Gastrocnemius medialis (tissue), 4 donors: Measurements from ENCODE around the gene GIPC1. TPM values are rescaled to one million over a fixed set of nuclear protein-coding genes. Genes with fewer than 3 reads are reported as not detected.
A peak's percentile ranks its signal among the peaks of the same experiment; 100 is the strongest.

Experiments
- ATAC-seq, 2 donors: fragments of 150-250 bp; one replicate each; pipeline ENCODE4 v1.9.1; 2016
- DNase-seq, 2 donors: peaks; one replicate each; pipeline ENCODE4 v3.0.0-alpha.2; 2019
- H3K27ac ChIP-seq, 4 donors: fragments of 200-600 bp; sonication (generic); 1 replicate in 1 of 4; 2 replicates in 3 of 4; pipeline ENCODE4 v1.5.1; 2016 to 2018; ENCODE audit warnings: mild to moderate bottlenecking in 2 of 4, moderate library complexity in 1 of 4
- H3K27me3 ChIP-seq, 3 donors: fragments of 200-600 bp; sonication (generic) in 2 of 3; 1 replicate in 1 of 3; 2 replicates in 2 of 3; pipeline versions ENCODE4 v1.5.1 to v1.6.0; 2016 to 2019; ENCODE audit warnings: mild to moderate bottlenecking in 1 of 3, moderate library complexity in 1 of 3
- H3K36me3 ChIP-seq, 2 donors: fragments of 200-600 bp; sonication (generic) in 1 of 2; one replicate each; pipeline ENCODE4 v1.5.1; 2017 to 2018
- H3K4me1 ChIP-seq, 2 donors: fragments of 200-600 bp; sonication (generic) in 1 of 2; one replicate each; pipeline ENCODE4 v1.5.1; 2016 to 2017; ENCODE audit warnings: mild to moderate bottlenecking in 2 of 2
- H3K4me3 ChIP-seq, 4 donors: fragments of 200-600 bp; sonication (generic) in 3 of 4; 1 replicate in 1 of 4; 2 replicates in 3 of 4; pipeline ENCODE4 v1.5.1; 2016 to 2019; ENCODE audit warnings: mild to moderate bottlenecking in 2 of 4
- H3K9me3 ChIP-seq, 3 donors: fragments of 200-600 bp; sonication (generic) in 2 of 3; 1 replicate in 1 of 3; 2 replicates in 2 of 3; pipeline ENCODE4 v1.5.1; 2016 to 2019
- CTCF ChIP-seq, 5 experiments: fragments of 450-650 bp in 3 of 5; fragments of 200-600 bp in 2 of 5; sonication (generic) in 2 of 5; IDR thresholded peaks in 4 of 5; conservative IDR thresholded peaks in 1 of 5; 1 replicate in 4 of 5; 2 replicates in 1 of 5; pipeline ENCODE4 v1.5.1; 2016 to 2019; ENCODE audit warnings: antibody characterized with exemption in 5 of 5, mild to moderate bottlenecking in 3 of 5, moderate library complexity in 3 of 5
- POLR2A ChIP-seq, 2 donors: fragments of 450-650 bp; IDR thresholded peaks; one replicate each; pipeline ENCODE4 v1.6.1; 2017; ENCODE audit warnings: antibody characterized with exemption in 2 of 2, mild to moderate bottlenecking in 2 of 2, moderate library complexity in 2 of 2
- in situ Hi-C, 4 donors: fragments of 200-750 bp; cut with MboI; loops; one replicate each; pipeline versions ENCODE4 v1.15.0 to v1.8.0; 2017; ENCODE audit warnings: low sequenced_read_pairs in 4 of 4
- intact Hi-C: fragments of 100-400 bp; cut with DNase I; formaldehyde crosslinking; loops from one replicate; pipeline ENCODE4 v1.15.1; 2023; ENCODE audit warnings: low total_unique reads
- total RNA-seq, 4 donors: library from RNA; depleted of rRNA; stranded (reverse); fragments of >200 nt; gene quantifications; one replicate each; pipeline versions ENCODE4 v1.1.0 to v1.2.3, GENCODE V29; 2016

Gene GIPC1
- total RNA-seq, 4 donors from 2014 or later: 18.4 to 70.3 (median 54.7) TPM

- H3K4me3 ChIP-seq: peak overlapping the region in 3 of 4 donors; percentile 75 to 87 (median 84)
- H3K9me3 ChIP-seq: no peaks in the 10 kb centered on the region
- TF ChIP-seq POLR2A (IDR thresholded peaks at IDR 0.05) (no peak), CTCF (IDR thresholded peaks at IDR 0.05 in 4 of 5, conservative IDR thresholded peaks at IDR 0.05 in 1 of 5) (no peak)
- in situ Hi-C loops: no loop called here
- H3K27me3 ChIP-seq: peaks cover 0 to 6% (median 0%) of the 10 kb centered on the region in 3 donors
- intact Hi-C loops: no loop called here
- DNase-seq (no peak), ATAC-seq (no peak)
- H3K27ac ChIP-seq: peak overlapping the region; percentile 72 to 81 (median 76)
- H3K36me3 ChIP-seq: no peaks in the 10 kb centered on the region
- H3K4me1 ChIP-seq: peaks cover 17 to 23% of the 10 kb centered on the region in 2 donors
These were observed 60.4 kb downstream of the GIPC1 start for GRCh38 chr19:14435320-14436050.

- in situ Hi-C loops (no loop called here), intact Hi-C loops (loop anchor here (5.0 kb wide), 1 partner anchor 128 kb away; no protein-coding TSS in a partner anchor)
- H3K27ac ChIP-seq: peak overlapping the region; percentile 72 to 81 (median 76)
- H3K27me3 ChIP-seq: peaks cover 0 to 6% (median 0%) of the 10 kb centered on the region in 3 donors
- no peaks in the 10 kb centered on the region for H3K36me3 ChIP-seq
- no peaks in the 10 kb centered on the region for H3K9me3 ChIP-seq
- DNase-seq: peak; percentile 10 to 51
- ATAC-seq: peak; percentile 38 to 48
- H3K4me1 ChIP-seq: peaks cover 17 to 23% of the 10 kb centered on the region in 2 donors
- no peak for TF ChIP-seq CTCF (IDR thresholded peaks at IDR 0.05 in 4 of 5, conservative IDR thresholded peaks at IDR 0.05 in 1 of 5)
- TF ChIP-seq POLR2A (IDR thresholded peaks at IDR 0.05): no peak
- H3K4me3 ChIP-seq: peak overlapping the region; percentile 64 to 87 (median 80)
These were observed 61.2 kb downstream of the GIPC1 start for GRCh38 chr19:14434543-14435319.

- no peaks in the 10 kb centered on the region for H3K9me3 ChIP-seq
- peak; percentile 19 to 44 for ATAC-seq
- peaks cover 0 to 6% (median 0%) of the 10 kb centered on the region in 3 donors for H3K27me3 ChIP-seq
- no peak for TF ChIP-seq POLR2A (IDR thresholded peaks at IDR 0.05)
- no peak for TF ChIP-seq CTCF (IDR thresholded peaks at IDR 0.05 in 4 of 5, conservative IDR thresholded peaks at IDR 0.05 in 1 of 5)
- peaks cover 17 to 20% of the 10 kb centered on the region in 2 donors for H3K4me1 ChIP-seq
- in situ Hi-C loops (no loop called here), intact Hi-C loops (loop anchor here (5.0 kb wide), 1 partner anchor 128 kb away; no protein-coding TSS in a partner anchor)
- no peaks in the 10 kb centered on the region for H3K36me3 ChIP-seq
- peak overlapping the region; percentile 72 to 81 (median 76) for H3K27ac ChIP-seq
- peak overlapping the region; percentile 64 to 87 (median 80) for H3K4me3 ChIP-seq
- peak in 1 of 2 donors; percentile 15 for DNase-seq
These were observed 62.1 kb downstream of the GIPC1 start for GRCh38 chr19:14433554-14434501.
